ENCODE data around the gene LHFPL3.

LHFPL3 gene

GRCh38 chr7:104366390-104366789, 38.0 kb downstream of the LHFPL3 start:
- no peak overlapping the region for H3K4me3 ChIP-seq (replicated peaks; ENCODE audit: insufficient read depth, low read length)
- TF ChIP-seq SPI1 (IDR thresholded peaks at IDR 0.05; ENCODE audit: borderline replicate concordance, low read depth) (no peak), POLR2AphosphoS5 (IDR thresholded peaks at IDR 0.05; ENCODE audit: low read depth) (no peak), GABPA (IDR thresholded peaks at IDR 0.05; ENCODE audit: low read depth) (no peak), REST (IDR thresholded peaks at IDR 0.05; ENCODE audit: insufficient replicate concordance, low read depth) (no peak), CTCF (IDR thresholded peaks at IDR 0.05; ENCODE audit: insufficient read depth, low read length) (no peak)

GRCh38 chr7:104367926-104368325, 39.5 kb downstream of the LHFPL3 start:
- no peak for TF ChIP-seq CTCF (IDR thresholded peaks at IDR 0.05; ENCODE audit: insufficient read depth, low read length)
- no peak for TF ChIP-seq POLR2AphosphoS5 (IDR thresholded peaks at IDR 0.05; ENCODE audit: low read depth)
- TF ChIP-seq GABPA (IDR thresholded peaks at IDR 0.05; ENCODE audit: low read depth) = no peak
- TF ChIP-seq REST (IDR thresholded peaks at IDR 0.05; ENCODE audit: insufficient replicate concordance, low read depth) = no peak
- TF ChIP-seq SPI1 (IDR thresholded peaks at IDR 0.05; ENCODE audit: borderline replicate concordance, low read depth) = no peak

More at GRCh38 chr7:104366390-104366789, 38.0 kb downstream of the LHFPL3 start:
- DNase-seq (ENCODE audit: low read depth in 1 of 2, low spot score in 1 of 2) = no peak
- Histone ChIP-seq H3K27ac (replicated peaks) (no peak overlapping the region), H3K27me3 (ENCODE audit: insufficient read depth, poor library complexity, severe bottlenecking) (no peaks in the 10 kb centered on the region)

GRCh38 chr7:104371216-104371979, 43.0 kb downstream of the LHFPL3 start:
- H3K27me3 ChIP-seq (ENCODE audit: insufficient read depth, poor library complexity, severe bottlenecking) = no peaks in the 10 kb centered on the region
- no peak overlapping the region for H3K27ac ChIP-seq (replicated peaks)
- DNase-seq (ENCODE audit: low read depth in 1 of 2, low spot score in 1 of 2) = no peak
- TF ChIP-seq CTCF (IDR thresholded peaks at IDR 0.05; ENCODE audit: insufficient read depth, low read length) (no peak), SPI1 (IDR thresholded peaks at IDR 0.05; ENCODE audit: borderline replicate concordance, low read depth) (no peak), POLR2AphosphoS5 (IDR thresholded peaks at IDR 0.05; ENCODE audit: low read depth) (no peak), GABPA (IDR thresholded peaks at IDR 0.05; ENCODE audit: low read depth) (no peak), REST (IDR thresholded peaks at IDR 0.05; ENCODE audit: insufficient replicate concordance, low read depth) (no peak)
- H3K4me3 ChIP-seq (replicated peaks; ENCODE audit: insufficient read depth, low read length) = no peak overlapping the region

More at GRCh38 chr7:104367926-104368325, 39.5 kb downstream of the LHFPL3 start:
- Histone ChIP-seq H3K27me3 (ENCODE audit: insufficient read depth, poor library complexity, severe bottlenecking) (no peaks in the 10 kb centered on the region), H3K4me3 (replicated peaks; ENCODE audit: insufficient read depth, low read length) (no peak overlapping the region), H3K27ac (replicated peaks) (no peak overlapping the region)
- no peak for DNase-seq (ENCODE audit: low read depth in 1 of 2, low spot score in 1 of 2)
